Natural killer cell (primary cell): ENCODE data around the gene ACER1. TPM values are rescaled to one million over a fixed set of nuclear protein-coding genes. Genes with fewer than 3 reads are reported as not detected.
A peak's percentile ranks its signal among the peaks of the same experiment; 100 is the strongest.

ENCODE experiments used
- ATAC-seq, 3 donors: fragments of 150-1000 bp in 2 of 3; fragments of 200-7000 bp in 1 of 3; cut with Tn5 transposase; 1 replicate in 1 of 3; 2 replicates in 2 of 3; pipeline ENCODE4 v1.10.0; 2021; ENCODE audit warnings: mild to moderate bottlenecking in 2 of 3, moderate library complexity in 2 of 3
- DNase-seq, 2 donors: peaks; one replicate each; pipeline versions ENCODE4 v3.0.0 to v3.0.0-alpha.2; 2013 to 2021; ENCODE audit warnings: mixed read lengths in 1 of 2
- H3K27ac ChIP-seq: one replicate; pipeline ENCODE4 v1.5.1; 2013; ENCODE audit warnings: mild to moderate bottlenecking, low read length
- H3K27me3 ChIP-seq: one replicate; pipeline ENCODE4 v1.6.1; 2013; ENCODE audit warnings: low read length; ENCODE audit not compliant: control insufficient read depth, insufficient read depth
- H3K36me3 ChIP-seq: one replicate; pipeline ENCODE4 v1.6.1; 2013; ENCODE audit warnings: low read length; ENCODE audit not compliant: control insufficient read depth, insufficient read depth
- H3K4me1 ChIP-seq: one replicate; pipeline ENCODE4 v1.6.1; 2013; ENCODE audit warnings: low read length; ENCODE audit not compliant: control insufficient read depth, insufficient read depth
- H3K4me3 ChIP-seq: one replicate; pipeline ENCODE4 v1.5.1; 2013; ENCODE audit warnings: low read length
- H3K9me3 ChIP-seq: one replicate; pipeline ENCODE4 v1.6.1; 2013; ENCODE audit warnings: low read length; ENCODE audit not compliant: control insufficient read depth, insufficient read depth
- H3K27ac Mint-ChIP-seq, 2 donors: one replicate each; pipeline ENCODE4 v1.8.0; 2022; ENCODE audit warnings: mild to moderate bottlenecking in 2 of 2, mixed read lengths in 2 of 2, moderate library complexity in 1 of 2
- H3K27me3 Mint-ChIP-seq, 2 donors: one replicate each; pipeline ENCODE4 v1.8.0; 2022; ENCODE audit warnings: low read depth in 2 of 2, mixed read lengths in 2 of 2
- H3K36me3 Mint-ChIP-seq: one replicate; pipeline ENCODE4 v1.8.0; 2022; ENCODE audit warnings: mixed read lengths
- H3K4me1 Mint-ChIP-seq, 2 donors: one replicate each; pipeline ENCODE4 v1.8.0; 2022; ENCODE audit warnings: mixed read lengths in 2 of 2
- H3K4me3 Mint-ChIP-seq: one replicate; pipeline ENCODE4 v1.8.0; 2022; ENCODE audit warnings: mild to moderate bottlenecking, moderate library complexity, mixed read lengths
- H3K9me3 Mint-ChIP-seq, 2 donors: one replicate each; pipeline ENCODE4 v1.8.0; 2022; ENCODE audit warnings: mixed read lengths in 2 of 2
- CTCF ChIP-seq: fragments of 200-600 bp; IDR thresholded peaks from one replicate; pipeline ENCODE4 v1.8.0; 2022; ENCODE audit warnings: antibody characterized with exemption
- WGBS: methylation state at CpG from one replicate; pipeline ENCODE4 v1.1.7; 2013; ENCODE audit warnings: missing lambda C conversion rate; ENCODE audit not compliant: insufficient coverage; 5-methylcytosine and 5-hydroxymethylcytosine counted together
- intact Hi-C: fragments of 100-400 bp; cut with micrococcal nuclease; formaldehyde crosslinking; loops from one replicate; pipeline ENCODE4 v1.14.2; 2022
- total RNA-seq, 4 donors: library from RNA; stranded (reverse); fragments of 120-200 nt in 1 of 4; gene quantifications; one replicate each; pipeline versions ENCODE4 v1.2.3 to v1.2.4, GENCODE V29; 2013 to 2022

The ACER1 gene
- total RNA-seq = under 1 TPM in 2 of 3 donors, not detected in 1; 0.25 to 0.35 TPM
- 0.27 TPM for total RNA-seq (2013)

- Mint-ChIP-seq H3K27me3 (no peaks in the 10 kb centered on the region), H3K4me1 (no peaks in the 10 kb centered on the region), H3K4me3 (no peak within 1 kb of the TSS), H3K36me3 (no peaks in the 10 kb centered on the region), H3K27ac (no peak within 1 kb of the TSS), H3K9me3 (no peaks in the 10 kb centered on the region)
- no peaks in the 10 kb centered on the region for H3K9me3 ChIP-seq
- H3K36me3 ChIP-seq = no peaks in the 10 kb centered on the region
- no peak within 1 kb of the TSS for H3K27ac ChIP-seq
- whole genome bisulfite sequencing = 90% methylated on average over 17 of the region's 17 CpGs
- H3K4me1 ChIP-seq = no peaks in the 10 kb centered on the region
- intact Hi-C loops = no loop called here
- H3K4me3 ChIP-seq = no peak within 1 kb of the TSS
- ATAC-seq = no peak
- H3K27me3 ChIP-seq = no peaks in the 10 kb centered on the region
- no peak for DNase-seq
- TF ChIP-seq CTCF = no peak
Observed at GRCh38 chr19:6333439-6333838, at the start of gene ACER1. Gene ACER1, minus strand, starts transcription at chr19:6333612. Its CDS starts 61 bp downstream, at chr19:6333551.

GRCh38 chr19:6383188-6383587 is 49.8 kb upstream of the ACER1 start:
- no peak overlapping the region for H3K27ac ChIP-seq
- peaks cover 57% of the 10 kb centered on the region for H3K36me3 ChIP-seq
- WGBS = 97% methylated on average over 19 of the region's 19 CpGs
- H3K4me3 ChIP-seq = no peak overlapping the region
- H3K9me3 ChIP-seq = no peaks in the 10 kb centered on the region
- no peaks in the 10 kb centered on the region for H3K9me3 Mint-ChIP-seq
- H3K4me1 ChIP-seq = no peaks in the 10 kb centered on the region
- DNase-seq (no peak), ATAC-seq (no peak)
- H3K36me3 Mint-ChIP-seq = no peaks in the 10 kb centered on the region
- H3K4me3 Mint-ChIP-seq = no peak overlapping the region
- H3K27me3 Mint-ChIP-seq = no peaks in the 10 kb centered on the region
- intact Hi-C loops = no loop called here
- H3K27me3 ChIP-seq = no peaks in the 10 kb centered on the region
- peaks cover 0 to 1% of the 10 kb centered on the region in 2 donors for H3K4me1 Mint-ChIP-seq
- TF ChIP-seq CTCF = no peak
- H3K27ac Mint-ChIP-seq = no peak overlapping the region

- no peak overlapping the region for H3K4me3 ChIP-seq
- Mint-ChIP-seq H3K27ac (peak overlapping the region in 1 of 2 donors; percentile 18), H3K4me3 (no peak overlapping the region), H3K36me3 (no peaks in the 10 kb centered on the region), H3K27me3 (no peaks in the 10 kb centered on the region), H3K4me1 (no peaks in the 10 kb centered on the region), H3K9me3 (no peaks in the 10 kb centered on the region)
- no peaks in the 10 kb centered on the region for H3K9me3 ChIP-seq
- intact Hi-C loops = no loop called here
- ATAC-seq (no peak), DNase-seq (no peak)
- H3K4me1 ChIP-seq = no peaks in the 10 kb centered on the region
- H3K36me3 ChIP-seq = peaks cover 43% of the 10 kb centered on the region
- no peak overlapping the region for H3K27ac ChIP-seq
- H3K27me3 ChIP-seq = no peaks in the 10 kb centered on the region
- no peak for TF ChIP-seq CTCF
- WGBS = 97% methylated on average over 38 of the region's 40 CpGs
Observed at GRCh38 chr19:6381030-6381750, 47.8 kb upstream of the ACER1 start.

GRCh38 chr19:6379744-6380143 is 46.3 kb upstream of the ACER1 start:
- Mint-ChIP-seq H3K4me1 (no peaks in the 10 kb centered on the region), H3K27me3 (no peaks in the 10 kb centered on the region), H3K27ac (no peak overlapping the region), H3K36me3 (no peaks in the 10 kb centered on the region), H3K9me3 (no peaks in the 10 kb centered on the region), H3K4me3 (no peak overlapping the region)
- ATAC-seq (no peak), DNase-seq (no peak)
- Histone ChIP-seq H3K4me3 (no peak overlapping the region), H3K4me1 (no peaks in the 10 kb centered on the region), H3K9me3 (no peaks in the 10 kb centered on the region), H3K27me3 (no peaks in the 10 kb centered on the region), H3K27ac (no peak overlapping the region), H3K36me3 (peaks cover 36% of the 10 kb centered on the region)
- no peak for TF ChIP-seq CTCF
- intact Hi-C loops = no loop called here
- WGBS = 100% methylated on average over 3 of the region's 3 CpGs
